Neural progenitor cell (in vitro differentiated cells): ENCODE measurements around the gene PIGC.

Experiments used
- EZH2 ChIP-seq: fragments of 200-600 bp; sonication (generic); IDR thresholded peaks from 2 replicates; pipeline ENCODE4 v1.6.1; 2017; ENCODE audit warnings: antibody characterized with exemption, mild to moderate bottlenecking, moderate library complexity
- EZH2phosphoT487 ChIP-seq: fragments of 200-600 bp; sonication (generic); IDR thresholded peaks from 2 replicates; pipeline ENCODE4 v1.6.1; 2017; ENCODE audit warnings: antibody characterized with exemption
- TF ChIP-seq, protein P1 (sequence below): fragments of 200-600 bp; sonication (generic); IDR thresholded peaks from 2 replicates; pipeline ENCODE4 v1.5.1; 2017; ENCODE audit warnings: antibody characterized with exemption, mild to moderate bottlenecking

DNA sequence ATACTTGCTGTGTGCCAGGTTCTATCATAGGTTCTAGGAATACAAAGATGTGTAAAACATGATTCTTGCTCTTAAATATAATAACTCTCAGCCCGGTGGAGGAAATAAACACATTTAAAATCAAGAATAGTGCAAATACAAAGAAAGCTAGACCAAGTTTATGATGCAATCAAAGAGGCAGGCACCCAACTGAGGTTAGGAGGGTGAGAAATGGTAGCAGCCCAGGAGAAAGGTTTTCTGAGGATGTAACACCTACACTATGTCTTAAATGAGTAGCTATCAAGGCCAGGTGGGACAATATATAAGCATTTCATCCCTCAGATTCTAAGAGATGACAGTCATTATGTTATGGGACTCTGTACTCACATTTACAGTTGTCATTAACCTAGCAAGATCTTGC lies 9.7 kb upstream of the PIGC start:
- TF ChIP-seq EZH2phosphoT487 = no peak
- TF ChIP-seq, protein P1, sequence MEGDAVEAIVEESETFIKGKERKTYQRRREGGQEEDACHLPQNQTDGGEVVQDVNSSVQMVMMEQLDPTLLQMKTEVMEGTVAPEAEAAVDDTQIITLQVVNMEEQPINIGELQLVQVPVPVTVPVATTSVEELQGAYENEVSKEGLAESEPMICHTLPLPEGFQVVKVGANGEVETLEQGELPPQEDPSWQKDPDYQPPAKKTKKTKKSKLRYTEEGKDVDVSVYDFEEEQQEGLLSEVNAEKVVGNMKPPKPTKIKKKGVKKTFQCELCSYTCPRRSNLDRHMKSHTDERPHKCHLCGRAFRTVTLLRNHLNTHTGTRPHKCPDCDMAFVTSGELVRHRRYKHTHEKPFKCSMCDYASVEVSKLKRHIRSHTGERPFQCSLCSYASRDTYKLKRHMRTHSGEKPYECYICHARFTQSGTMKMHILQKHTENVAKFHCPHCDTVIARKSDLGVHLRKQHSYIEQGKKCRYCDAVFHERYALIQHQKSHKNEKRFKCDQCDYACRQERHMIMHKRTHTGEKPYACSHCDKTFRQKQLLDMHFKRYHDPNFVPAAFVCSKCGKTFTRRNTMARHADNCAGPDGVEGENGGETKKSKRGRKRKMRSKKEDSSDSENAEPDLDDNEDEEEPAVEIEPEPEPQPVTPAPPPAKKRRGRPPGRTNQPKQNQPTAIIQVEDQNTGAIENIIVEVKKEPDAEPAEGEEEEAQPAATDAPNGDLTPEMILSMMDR = no peak
- TF ChIP-seq EZH2 = no peak
